ENCODE results near the gene BTBD19.

- TF ChIP-seq CTCF (IDR thresholded peaks at IDR 0.05), result no peak
- no peak for TF ChIP-seq POLR2A (IDR thresholded peaks at IDR 0.05)
- no peak for TF ChIP-seq POLR2AphosphoS5 (IDR thresholded peaks at IDR 0.05)
These were observed 23.3 kb upstream of the BTBD19 start for GRCh38 chr1:44785029-44785380.
